ENCODE measurements around the gene GUCA1A.

The GUCA1A gene

DNA sequence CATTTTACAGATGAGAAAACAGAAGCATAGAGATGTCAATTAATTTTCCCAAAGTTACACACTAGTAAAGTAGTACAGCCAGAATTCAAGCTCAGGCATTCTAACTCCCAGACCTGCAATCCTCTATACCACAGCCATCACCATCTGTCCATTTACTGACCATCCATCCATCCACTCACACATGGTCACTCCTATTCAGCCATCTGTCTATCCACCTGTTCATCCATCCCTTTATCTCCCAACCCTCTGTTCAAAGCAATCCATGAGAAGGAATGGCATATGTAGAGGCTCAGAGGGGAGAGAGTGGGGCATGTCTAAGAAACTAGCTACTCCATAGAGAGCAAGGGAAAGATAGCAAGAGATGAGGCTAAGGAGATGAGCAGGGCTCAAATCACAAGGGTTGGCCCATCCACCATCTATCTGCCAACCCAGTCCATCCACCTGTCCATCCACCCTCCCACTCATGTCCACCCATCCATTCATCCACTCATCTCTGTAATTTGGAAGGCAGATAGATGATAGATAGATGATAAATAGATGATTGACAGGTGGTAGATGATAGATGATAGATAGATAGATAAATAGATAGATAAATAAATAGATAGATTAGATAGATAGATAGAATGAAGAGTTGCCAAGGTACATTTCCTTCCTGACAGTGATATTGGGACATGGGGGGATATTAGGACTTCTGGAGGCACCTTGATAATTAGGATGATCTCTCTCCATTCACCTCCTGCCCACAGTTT lies 18.5 kb upstream of the GUCA1A start:
- in situ Hi-C loops (cut with MboI; ENCODE audit: low sequenced_read_pairs, unreplicated experiment): no loop called here
- DNase-seq (ENCODE audit: low spot score): no peak
- TF ChIP-seq, protein P1, sequence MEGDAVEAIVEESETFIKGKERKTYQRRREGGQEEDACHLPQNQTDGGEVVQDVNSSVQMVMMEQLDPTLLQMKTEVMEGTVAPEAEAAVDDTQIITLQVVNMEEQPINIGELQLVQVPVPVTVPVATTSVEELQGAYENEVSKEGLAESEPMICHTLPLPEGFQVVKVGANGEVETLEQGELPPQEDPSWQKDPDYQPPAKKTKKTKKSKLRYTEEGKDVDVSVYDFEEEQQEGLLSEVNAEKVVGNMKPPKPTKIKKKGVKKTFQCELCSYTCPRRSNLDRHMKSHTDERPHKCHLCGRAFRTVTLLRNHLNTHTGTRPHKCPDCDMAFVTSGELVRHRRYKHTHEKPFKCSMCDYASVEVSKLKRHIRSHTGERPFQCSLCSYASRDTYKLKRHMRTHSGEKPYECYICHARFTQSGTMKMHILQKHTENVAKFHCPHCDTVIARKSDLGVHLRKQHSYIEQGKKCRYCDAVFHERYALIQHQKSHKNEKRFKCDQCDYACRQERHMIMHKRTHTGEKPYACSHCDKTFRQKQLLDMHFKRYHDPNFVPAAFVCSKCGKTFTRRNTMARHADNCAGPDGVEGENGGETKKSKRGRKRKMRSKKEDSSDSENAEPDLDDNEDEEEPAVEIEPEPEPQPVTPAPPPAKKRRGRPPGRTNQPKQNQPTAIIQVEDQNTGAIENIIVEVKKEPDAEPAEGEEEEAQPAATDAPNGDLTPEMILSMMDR (IDR thresholded peaks at IDR 0.05; ENCODE audit: borderline replicate concordance, control extremely low read depth, extremely low read depth, insufficient read depth, missing control alignments): no peak

DNA sequence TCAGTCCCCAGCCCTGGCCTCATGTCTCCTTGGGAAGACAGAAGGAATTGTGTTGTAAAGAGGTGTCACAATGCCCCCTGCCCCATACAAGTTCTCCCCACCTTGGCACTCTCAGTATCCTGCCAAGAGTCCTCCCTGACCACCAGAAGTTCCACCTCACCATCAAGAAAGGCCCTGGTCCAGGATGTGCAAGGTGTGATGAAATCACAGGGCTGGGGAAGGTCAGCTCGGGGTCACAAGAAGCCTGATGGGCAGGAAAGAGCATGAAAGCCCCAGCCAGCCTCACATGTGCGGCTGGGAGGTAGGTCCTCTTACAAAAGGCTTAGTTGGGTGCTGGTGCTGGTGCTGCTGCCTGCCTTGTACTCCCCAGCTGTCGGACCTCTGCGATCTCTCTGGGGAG lies 17.9 kb upstream of the GUCA1A start:
- in situ Hi-C loops (cut with MboI; ENCODE audit: low sequenced_read_pairs, unreplicated experiment): no loop called here
- TF ChIP-seq, protein P1 (IDR thresholded peaks at IDR 0.05; ENCODE audit: borderline replicate concordance, control extremely low read depth, extremely low read depth, insufficient read depth, missing control alignments): no peak
- DNase-seq (ENCODE audit: low spot score): no peak

DNA sequence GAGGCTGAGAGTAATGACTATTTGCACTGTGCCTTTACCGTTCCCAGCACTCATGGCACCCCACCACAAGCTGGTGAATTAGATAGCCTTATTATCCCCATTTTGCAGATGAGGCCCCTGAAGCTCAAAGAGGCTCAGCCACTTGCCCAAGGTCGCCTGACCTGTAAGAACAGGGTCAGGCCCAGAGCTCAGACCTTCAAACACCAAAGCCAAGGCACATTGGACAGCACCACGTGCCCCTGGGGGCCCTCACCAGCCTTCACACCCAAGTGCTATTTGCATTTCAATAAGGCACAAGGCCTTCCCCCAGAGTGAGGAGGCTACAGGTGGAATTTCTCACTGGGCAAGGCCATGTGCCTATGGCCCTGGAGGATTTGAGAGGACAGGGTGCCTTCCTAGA lies 16.5 kb upstream of the GUCA1A start:
- in situ Hi-C loops (cut with MboI; ENCODE audit: low sequenced_read_pairs, unreplicated experiment): no loop called here
- TF ChIP-seq, protein P1 (IDR thresholded peaks at IDR 0.05; ENCODE audit: borderline replicate concordance, control extremely low read depth, extremely low read depth, insufficient read depth, missing control alignments): no peak
- no peak for DNase-seq (ENCODE audit: low spot score)

DNA sequence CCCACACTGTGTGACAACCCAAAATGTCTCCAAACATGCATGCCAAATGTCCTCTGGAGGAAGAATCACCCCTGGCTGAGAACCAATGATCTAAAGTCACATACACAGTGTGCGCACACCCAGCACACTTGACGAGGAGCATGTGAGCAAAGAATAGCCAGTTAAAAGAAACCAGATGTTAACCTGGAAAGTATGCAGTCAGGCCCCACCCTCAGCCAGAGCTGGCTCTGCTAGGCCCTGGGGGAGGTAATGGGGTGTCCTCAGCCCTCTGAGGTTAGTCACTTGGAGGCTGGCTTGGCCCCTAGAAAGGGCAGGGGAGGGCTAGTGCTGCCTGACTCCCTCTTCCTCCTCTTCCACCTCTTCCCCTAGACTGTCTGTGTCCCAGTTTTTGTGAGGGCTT lies 15.2 kb upstream of the GUCA1A start:
- TF ChIP-seq, protein P1 (IDR thresholded peaks at IDR 0.05; ENCODE audit: borderline replicate concordance, control extremely low read depth, extremely low read depth, insufficient read depth, missing control alignments): no peak
- DNase-seq (ENCODE audit: low spot score): no peak
- in situ Hi-C loops (cut with MboI; ENCODE audit: low sequenced_read_pairs, unreplicated experiment): no loop called here

DNA sequence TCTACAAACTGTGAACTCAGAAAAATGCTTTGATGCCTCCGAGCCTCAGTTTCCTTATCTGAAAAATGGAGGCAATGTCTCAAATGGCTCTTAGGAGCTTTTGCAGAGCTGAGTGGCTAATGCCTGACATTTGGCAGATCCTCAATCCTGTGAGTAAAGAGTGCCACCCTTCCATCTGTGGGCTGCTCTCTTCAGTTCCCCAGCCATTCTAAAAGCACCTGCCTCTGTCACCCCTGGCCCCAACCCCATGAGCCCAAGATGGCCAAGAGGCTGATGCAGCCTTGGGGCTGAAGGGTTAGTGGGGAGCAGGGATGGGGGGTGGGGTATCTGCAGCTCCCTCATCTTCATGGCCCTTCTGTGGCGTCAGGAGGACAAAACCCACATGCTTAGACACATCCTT lies 14.5 kb upstream of the GUCA1A start:
- in situ Hi-C loops (cut with MboI; ENCODE audit: low sequenced_read_pairs, unreplicated experiment): no loop called here

DNA sequence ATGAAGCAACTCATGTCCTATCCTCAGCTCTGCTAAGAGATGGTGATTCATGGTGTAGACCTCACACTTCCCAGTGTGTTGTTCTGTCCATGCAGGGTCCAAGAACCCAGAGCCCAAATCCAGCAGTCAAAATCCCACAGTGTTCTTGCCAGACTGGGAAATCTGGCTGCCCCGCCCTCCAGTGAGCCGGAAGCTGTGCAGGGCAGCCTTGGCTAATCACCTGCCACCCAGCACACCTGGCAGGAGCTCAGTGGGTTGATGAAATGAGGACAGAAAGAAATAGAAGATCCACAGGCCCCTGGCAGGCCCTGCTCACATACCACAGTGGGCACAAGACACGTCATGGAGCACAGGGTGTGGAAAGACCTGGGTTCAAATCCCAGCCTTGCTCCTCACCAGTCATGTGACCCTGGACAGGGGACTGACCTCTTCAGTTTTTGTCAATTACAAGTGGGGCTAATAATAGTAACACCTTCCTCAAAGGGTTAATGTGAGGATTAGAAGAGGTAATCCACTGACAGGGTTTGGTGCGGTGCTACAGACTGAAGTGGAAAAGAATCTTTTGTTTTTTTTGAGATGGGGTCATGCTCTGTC lies 13.6 kb upstream of the GUCA1A start:
- TF ChIP-seq, protein P1 (IDR thresholded peaks at IDR 0.05; ENCODE audit: borderline replicate concordance, control extremely low read depth, extremely low read depth, insufficient read depth, missing control alignments): no peak
- in situ Hi-C loops (cut with MboI; ENCODE audit: low sequenced_read_pairs, unreplicated experiment): no loop called here
- DNase-seq (ENCODE audit: low spot score): no peak

More for the DNA sequence above, 14.5 kb upstream of the GUCA1A start:
- TF ChIP-seq, protein P1 (IDR thresholded peaks at IDR 0.05; ENCODE audit: borderline replicate concordance, control extremely low read depth, extremely low read depth, insufficient read depth, missing control alignments): no peak
- no peak for DNase-seq (ENCODE audit: low spot score)
